Measurements from ENCODE around the gene THSD7A.

DNA sequence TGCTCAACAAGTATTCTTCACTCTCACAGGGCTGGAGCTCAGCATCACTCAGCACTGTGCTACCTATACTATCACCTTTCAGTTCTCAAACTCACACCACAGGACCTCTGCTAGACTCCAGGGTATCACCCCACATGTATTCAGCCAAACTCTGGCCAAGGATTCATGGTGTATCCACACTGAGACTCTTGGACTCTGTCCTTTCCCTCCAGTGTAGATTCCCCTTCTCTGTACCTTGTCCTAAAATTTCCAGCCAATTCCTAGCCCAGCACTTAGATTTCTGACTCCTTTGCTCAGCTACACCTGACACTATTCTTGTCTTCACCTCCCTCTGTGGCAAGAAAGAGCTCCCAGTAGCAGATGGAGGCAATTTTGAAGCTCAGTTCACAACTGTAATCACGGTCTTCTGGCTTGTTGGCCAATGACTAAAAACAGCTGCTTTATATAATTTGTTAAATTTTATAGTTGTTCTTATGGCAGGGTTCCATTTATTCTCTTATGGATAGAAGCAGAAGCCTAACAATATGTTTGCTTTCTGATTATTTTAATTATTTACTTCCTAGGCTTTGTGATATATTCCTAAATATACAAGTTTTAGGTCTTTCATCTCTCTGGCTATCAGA lies 258.8 kb downstream of the THSD7A start:
- no peak for TF ChIP-seq POLR2A (IDR thresholded peaks at IDR 0.05)
- TF ChIP-seq, protein P1, sequence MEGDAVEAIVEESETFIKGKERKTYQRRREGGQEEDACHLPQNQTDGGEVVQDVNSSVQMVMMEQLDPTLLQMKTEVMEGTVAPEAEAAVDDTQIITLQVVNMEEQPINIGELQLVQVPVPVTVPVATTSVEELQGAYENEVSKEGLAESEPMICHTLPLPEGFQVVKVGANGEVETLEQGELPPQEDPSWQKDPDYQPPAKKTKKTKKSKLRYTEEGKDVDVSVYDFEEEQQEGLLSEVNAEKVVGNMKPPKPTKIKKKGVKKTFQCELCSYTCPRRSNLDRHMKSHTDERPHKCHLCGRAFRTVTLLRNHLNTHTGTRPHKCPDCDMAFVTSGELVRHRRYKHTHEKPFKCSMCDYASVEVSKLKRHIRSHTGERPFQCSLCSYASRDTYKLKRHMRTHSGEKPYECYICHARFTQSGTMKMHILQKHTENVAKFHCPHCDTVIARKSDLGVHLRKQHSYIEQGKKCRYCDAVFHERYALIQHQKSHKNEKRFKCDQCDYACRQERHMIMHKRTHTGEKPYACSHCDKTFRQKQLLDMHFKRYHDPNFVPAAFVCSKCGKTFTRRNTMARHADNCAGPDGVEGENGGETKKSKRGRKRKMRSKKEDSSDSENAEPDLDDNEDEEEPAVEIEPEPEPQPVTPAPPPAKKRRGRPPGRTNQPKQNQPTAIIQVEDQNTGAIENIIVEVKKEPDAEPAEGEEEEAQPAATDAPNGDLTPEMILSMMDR (IDR thresholded peaks at IDR 0.05), result no peak

All from lower leg skin (tissue), 3 donors.